Activated naive CD4-positive, alpha-beta T cell treated with Interleukin-2 at 50 U/mL for 16 hours (primary cell): ENCODE data around the gene LDB3.

Source experiments
- DNase-seq: peaks from one replicate; pipeline ENCODE4 v3.0.0-alpha.2; 2020

Gene LDB3

GRCh38 chr10:86773498-86773897 lies 105.2 kb downstream of the LDB3 start:
- DNase-seq, result no peak

DNA sequence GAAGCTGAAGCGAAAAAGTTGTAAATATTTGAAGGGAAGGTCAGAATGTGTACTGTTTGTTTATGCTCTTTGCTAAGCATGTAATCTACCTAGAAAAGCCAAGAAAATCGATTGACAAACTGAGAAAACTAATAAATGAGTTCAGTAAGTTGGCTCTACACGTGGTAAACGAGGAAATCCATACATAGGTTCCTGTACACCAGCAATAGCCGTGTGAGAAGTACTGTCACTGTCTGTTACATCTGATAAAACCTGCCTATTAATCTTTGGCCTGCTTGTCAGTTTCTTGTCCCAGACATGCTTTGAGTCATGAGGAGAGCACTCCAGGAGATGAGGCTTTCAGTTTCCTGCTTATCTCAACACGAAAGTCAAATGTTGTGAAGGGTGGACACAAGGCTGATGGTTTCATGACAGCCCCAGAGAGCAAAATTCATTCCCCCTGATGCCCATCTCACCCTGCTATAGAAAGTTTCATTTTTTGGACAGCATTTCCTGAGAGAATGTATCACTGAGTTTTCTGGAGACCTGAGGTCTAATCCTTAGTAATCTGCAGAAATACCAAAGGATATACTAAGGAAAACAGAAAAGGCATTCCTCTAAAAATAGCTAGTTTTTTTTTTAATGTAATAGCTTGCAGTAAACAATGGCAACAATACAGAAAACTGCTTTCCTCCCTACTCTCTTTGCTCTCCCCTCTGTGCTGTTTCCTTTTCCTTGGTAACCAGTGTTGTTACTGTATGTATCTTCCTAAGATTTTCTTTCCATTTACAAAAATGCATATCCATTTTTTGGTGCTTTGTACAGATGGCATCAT lies 107.0 kb downstream of the LDB3 start:
- no peak for DNase-seq

DNA sequence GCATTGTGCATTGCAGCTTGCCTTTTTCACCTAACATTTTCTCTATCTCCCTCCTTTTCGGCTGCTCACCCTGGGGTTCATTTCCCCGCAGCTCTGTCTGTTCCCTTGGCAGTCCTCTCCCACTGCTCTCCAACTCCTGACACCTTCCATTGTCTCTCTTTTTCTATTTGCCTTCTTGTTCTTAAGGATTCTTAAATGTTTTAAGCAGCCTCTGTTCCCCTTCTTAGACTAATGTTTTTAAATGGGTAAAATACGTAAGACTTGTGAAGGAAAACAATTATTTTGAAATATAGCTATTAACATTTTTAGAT lies 107.5 kb downstream of the LDB3 start:
- DNase-seq, result no peak

GRCh38 chr10:86779220-86780017 lies 111.1 kb downstream of the LDB3 start:
- no peak for DNase-seq

DNA sequence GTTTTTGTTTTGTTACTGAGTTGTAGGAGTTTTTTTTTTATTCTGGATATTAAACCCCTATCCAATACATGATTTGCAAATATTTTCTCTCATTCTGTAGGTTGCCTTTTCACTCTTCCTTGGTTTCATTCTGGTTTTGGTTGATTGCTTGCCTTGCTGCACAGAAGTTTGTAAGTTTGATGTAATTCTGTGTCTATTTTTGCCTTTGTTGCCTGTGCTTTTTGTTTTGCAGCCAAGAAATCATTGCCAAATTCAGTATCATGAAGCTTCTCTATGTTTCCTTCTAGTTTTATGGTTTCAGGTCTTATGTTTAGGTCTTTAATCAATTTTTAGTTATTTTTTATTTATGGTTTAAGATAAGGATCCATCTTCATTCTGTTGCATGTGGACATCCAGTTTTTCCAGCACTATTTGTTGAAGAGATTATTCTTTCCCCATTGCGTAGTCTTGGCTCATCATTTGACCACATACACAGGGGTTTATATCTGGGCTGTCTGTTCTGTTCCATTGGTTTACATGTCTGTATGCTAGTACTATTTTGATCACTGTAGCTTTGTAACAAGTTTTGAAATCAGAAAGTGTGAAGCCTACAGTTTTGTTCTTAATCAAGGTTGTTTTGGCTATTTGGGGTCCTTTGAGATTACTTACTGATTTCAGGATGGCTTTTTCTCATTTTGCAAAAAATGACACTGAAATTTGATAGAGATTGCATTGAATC lies 114.5 kb downstream of the LDB3 start:
- DNase-seq, result no peak

DNA sequence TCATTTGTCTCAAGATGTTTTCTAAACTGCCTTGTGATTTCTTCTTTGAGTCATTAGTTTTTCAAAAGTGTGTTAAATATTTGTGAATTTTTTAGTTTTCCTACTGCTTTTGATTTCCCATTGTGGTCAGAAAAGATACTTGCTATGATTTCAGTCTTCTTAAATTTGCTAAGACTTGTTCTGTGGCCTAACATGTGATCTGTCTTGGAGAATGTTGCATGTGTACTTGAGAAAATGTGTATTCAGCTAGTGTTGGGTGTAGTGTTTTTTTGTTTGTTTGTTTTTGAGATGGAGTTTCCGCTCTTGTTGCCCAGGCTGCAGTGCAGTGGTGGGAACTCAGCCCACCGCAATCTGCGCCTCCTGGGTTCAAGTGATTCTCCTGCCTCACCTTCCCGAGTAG lies 116.7 kb downstream of the LDB3 start:
- DNase-seq, result no peak
